K562 (cell line): ENCODE results near the gene SPTBN4. TPM values are rescaled to one million over a fixed set of nuclear protein-coding genes. Genes with fewer than 3 reads are reported as not detected.
A peak's percentile ranks its signal among the peaks of the same experiment; 100 is the strongest.

ENCODE experiments used
- ATAC-seq: fragments of 200-7000 bp; cut with Tn5 transposase; 3 replicates; pipeline ENCODE4 v1.9.1; 2020; ENCODE audit warnings: moderate library complexity
- BruUV-seq: library from RNA; stranded (reverse); fragments of 400-500 nt; replicated peaks from 2 replicates; lab custom pipeline; 2021; lab: Mats Ljungman, UMichigan
- CTCF ChIA-PET: fragments of 300-600 bp; formaldehyde crosslinking; extraction: SDS; loops from one replicate; lab custom pipeline; 2021; ENCODE audit warnings: low intra/inter-chr PET ratio; lab: Yijun Ruan, JAX
- POLR2A ChIA-PET: fragments of 300-600, 350-650 bp; sonication (Branson Sonifier 250); formaldehyde crosslinking; extraction: SDS; loops from one replicate; lab custom pipeline; 2021; ENCODE audit warnings: antibody characterized with exemption, inconsistent platforms; lab: Yijun Ruan, JAX
- DNase-seq, 4 experiments: peaks; one replicate each; pipeline versions ENCODE4 v3.0.0 to v3.0.0-alpha.2; 2011 to 2018; ENCODE audit warnings: low spot score in 3 of 4, mixed read lengths in 3 of 4; ENCODE audit errors: extremely low read depth in 1 of 4
- FAIRE-seq: peaks from 2 replicates; lab custom pipeline; 2011; peaks lifted over from hg19 to GRCh38; lab: Jason Lieb, UNC
- H2AFZ ChIP-seq: 2 replicates; pipeline ENCODE4 v1.6.0; 2011; ENCODE audit warnings: low read depth, low read length, control low read depth, inconsistent platforms
- H3K27ac ChIP-seq: fragments of 200-600 bp; 3 replicates; pipeline ENCODE4 v1.8.0; 2011; ENCODE audit warnings: low read depth, mild to moderate bottlenecking, control low read depth, inconsistent platforms, low read length, moderate library complexity, mixed read lengths; ENCODE audit errors: extremely low read depth
- H3K27me3 ChIP-seq, 2 experiments: fragments of 300-600 bp in 1 of 2; 2 replicates in 1 of 2; 3 replicates in 1 of 2; pipeline versions ENCODE4 v1.6.0 to v1.8.0; 2011; ENCODE audit warnings: inconsistent platforms in 2 of 2, low read length in 2 of 2, mild to moderate bottlenecking in 1 of 2, mixed read lengths in 1 of 2, moderate library complexity in 1 of 2; ENCODE audit not compliant: control insufficient read depth in 2 of 2, insufficient read depth in 2 of 2
- H3K36me3 ChIP-seq: fragments of 300-600 bp; 3 replicates; pipeline ENCODE4 v1.8.0; 2011; ENCODE audit warnings: mild to moderate bottlenecking, low read length, inconsistent platforms; ENCODE audit not compliant: control insufficient read depth, insufficient read depth
- H3K4me1 ChIP-seq, 2 experiments: fragments of 200-600 bp in 1 of 2; replicated peaks in 1 of 2; 2 replicates in 1 of 2; 3 replicates in 1 of 2; pipeline versions ENCODE4 v1.5.1 to v1.8.0; 2011; ENCODE audit warnings: inconsistent platforms in 2 of 2, low read length in 2 of 2, mild to moderate bottlenecking in 1 of 2, mixed read lengths in 1 of 2, moderate library complexity in 1 of 2; ENCODE audit not compliant: control insufficient read depth in 2 of 2, insufficient read depth in 2 of 2
- H3K4me2 ChIP-seq: 2 replicates; pipeline ENCODE4 v1.6.1; 2011; ENCODE audit warnings: low read length, control low read depth, inconsistent platforms, mixed read lengths; ENCODE audit not compliant: insufficient read depth
- H3K4me3 ChIP-seq: fragments of 200-600 bp; sonication (generic), shearing (Covaris generic); 2 replicates; pipeline ENCODE4 v1.5.1; 2016; ENCODE audit warnings: control low read depth, inconsistent platforms
- H3K79me2 ChIP-seq: fragments of 200-600 bp; 3 replicates; pipeline ENCODE4 v1.8.0; 2011; ENCODE audit warnings: low read length, inconsistent platforms; ENCODE audit not compliant: control insufficient read depth, insufficient read depth
- H3K9ac ChIP-seq, 2 experiments: 2 replicates each; pipeline versions ENCODE4 v1.6.0 to v1.6.1; 2011; ENCODE audit warnings: low read depth in 2 of 2, low read length in 2 of 2, control low read depth in 1 of 2, inconsistent platforms in 1 of 2, mild to moderate bottlenecking in 1 of 2, mixed read lengths in 1 of 2; ENCODE audit not compliant: insufficient read depth in 1 of 2
- H3K9me1 ChIP-seq: one replicate; pipeline ENCODE4 v1.6.0; 2011; ENCODE audit warnings: inconsistent platforms, mild to moderate bottlenecking, low read length, moderate library complexity; ENCODE audit not compliant: control insufficient read depth, insufficient read depth
- H3K9me3 ChIP-seq: replicated peaks from 2 replicates; pipeline ENCODE4 v1.5.1; 2011; ENCODE audit warnings: low read depth, low read length, inconsistent platforms; ENCODE audit not compliant: control insufficient read depth, insufficient read depth
- H4K20me1 ChIP-seq: replicated peaks from 2 replicates; pipeline ENCODE4 v1.6.1; 2011; ENCODE audit warnings: low read length, inconsistent platforms, mixed read lengths; ENCODE audit not compliant: control insufficient read depth, insufficient read depth
- AFF4 ChIP-seq: sonication (generic); formaldehyde crosslinking; IDR thresholded peaks from 2 replicates; pipeline ENCODE4 v1.8.0; 2023; ENCODE audit warnings: mild to moderate bottlenecking, missing genetic modification reagents
- ARHGAP35 ChIP-seq: fragments of 450-650 bp; IDR thresholded peaks from 2 replicates; pipeline ENCODE4 v1.6.1; 2018; ENCODE audit not compliant: partially characterized antibody
- BCOR ChIP-seq: fragments of 450-650 bp; IDR thresholded peaks from 2 replicates; pipeline ENCODE4 v1.6.1; 2016
- CCNT2 ChIP-seq: IDR thresholded peaks from 2 replicates; pipeline ENCODE4 v1.6.1; 2011; ENCODE audit warnings: borderline replicate concordance, low read depth, mild to moderate bottlenecking, moderate library complexity, mixed read lengths, low read length; ENCODE audit not compliant: insufficient read length; ENCODE audit errors: extremely low read depth
- DDX20 ChIP-seq: fragments of 450-650 bp; IDR thresholded peaks from 2 replicates; pipeline ENCODE4 v1.6.1; 2016; ENCODE audit warnings: missing genetic modification characterization, low read depth, mild to moderate bottlenecking, missing compliant biosample characterization, moderate library complexity
- ERF ChIP-seq: fragments of 450-650 bp; formaldehyde crosslinking; IDR thresholded peaks from 2 replicates; pipeline ENCODE4 v1.4.0; 2020; ENCODE audit warnings: mild to moderate bottlenecking, mixed read lengths
- FOXK2 ChIP-seq, 2 experiments: fragments of 450-650 bp; IDR thresholded peaks in 1 of 2; conservative IDR thresholded peaks in 1 of 2; 2 replicates each; pipeline ENCODE4 v1.6.1; 2016; ENCODE audit warnings: low read depth in 2 of 2, mild to moderate bottlenecking in 1 of 2
- HLTF ChIP-seq: fragments of 450-650 bp; IDR thresholded peaks from 2 replicates; pipeline ENCODE4 v1.6.1; 2016
- MIER1 ChIP-seq: fragments of 450-650 bp; IDR thresholded peaks from 2 replicates; pipeline ENCODE4 v1.6.1; 2016; ENCODE audit warnings: antibody characterized with exemption, mild to moderate bottlenecking, low read depth
- MLLT1 ChIP-seq, 2 experiments: fragments of 450-650 bp; IDR thresholded peaks; 2 replicates each; pipeline ENCODE4 v1.6.1; 2016
- NR2C2 ChIP-seq, 2 experiments: fragments of 200-800 bp in 1 of 2; sonication (Bioruptor generic) in 1 of 2; sonication (generic) in 1 of 2; formaldehyde crosslinking in 1 of 2; IDR thresholded peaks; 2 replicates each; pipeline versions ENCODE4 v1.6.1 to v1.8.0; 2016 to 2022; ENCODE audit warnings: mild to moderate bottlenecking in 1 of 2, missing compliant biosample characterization in 1 of 2, missing genetic modification characterization in 1 of 2, missing genetic modification reagents in 1 of 2
- RCOR1 ChIP-seq, 2 experiments: IDR thresholded peaks; 2 replicates each; pipeline ENCODE4 v1.6.1; 2012; ENCODE audit warnings: low read depth in 2 of 2, low read length in 2 of 2, borderline replicate concordance in 1 of 2, improper control_type of control experiment in 1 of 2
- SMAD1 ChIP-seq: fragments of 150-350 bp; IDR thresholded peaks from 2 replicates; pipeline ENCODE4 v1.6.1; 2014; ENCODE audit warnings: low read length, low read depth; ENCODE audit not compliant: partially characterized antibody
- SP1 ChIP-seq: sonication (generic); formaldehyde crosslinking; IDR thresholded peaks from 2 replicates; pipeline ENCODE4 v1.8.1; 2022; ENCODE audit warnings: mild to moderate bottlenecking, missing genetic modification reagents
- TAF1 ChIP-seq: IDR thresholded peaks from 2 replicates; pipeline ENCODE4 v1.6.1; 2011; ENCODE audit warnings: mild to moderate bottlenecking, low read length, moderate library complexity; ENCODE audit not compliant: insufficient read depth, control insufficient read depth, severe bottlenecking; ENCODE audit errors: extremely low read depth
- TRIM24 ChIP-seq, 2 experiments: fragments of 450-650 bp; IDR thresholded peaks; 2 replicates each; pipeline ENCODE4 v1.6.1; 2016
- ZNF384 ChIP-seq: IDR thresholded peaks from 2 replicates; pipeline ENCODE4 v1.6.1; 2012; ENCODE audit warnings: low read depth, low read length, improper control_type of control experiment
- ZNF589 ChIP-seq: fragments of 200-800 bp; sonication (Bioruptor generic); IDR thresholded peaks from 2 replicates; pipeline ENCODE4 v1.6.1; 2016; ENCODE audit warnings: low read depth, missing genetic modification characterization, missing compliant biosample characterization
- WGBS: fragments of 100-300 bp; shearing (Covaris generic); methylation state at CpG from one replicate; pipeline ENCODE4 v1.1.6; 2016; ENCODE audit warnings: low coverage, mixed read lengths; ENCODE audit not compliant: insufficient coverage; ENCODE audit errors: missing lambda C conversion rate; 5-methylcytosine and 5-hydroxymethylcytosine counted together
- in situ Hi-C: fragments of 300-500 bp; cut with MboI; formaldehyde crosslinking; loops from 4 replicates; pipeline ENCODE4 v1.15.0; 2018; ENCODE audit warnings: inconsistent platforms, mixed read lengths
- intact Hi-C: fragments of 100-400 bp; cut with micrococcal nuclease; formaldehyde crosslinking; loops from 2 replicates; pipeline ENCODE4 v1.14.2; 2022
- polyA plus RNA-seq, 8 experiments: library from polyadenylated mRNA; depleted of rRNA in 4 of 8; stranded (reverse) in 5 of 8; unstranded in 3 of 8; fragments of >200 nt; fragmentation: Nextera tagmentation in 2 of 8; fragmentation: Illumina TruSeq in 1 of 8; extraction: Ambion mirVana in 2 of 8; extraction: Trizol in 1 of 8; gene quantifications; 2 replicates each; pipeline versions ENCODE4 v1.2.1 to v1.2.3, GENCODE V29; 2011 to 2014; ENCODE audit warnings: inconsistent platforms in 1 of 8, missing spikeins in 1 of 8
- total RNA-seq, 7 experiments: library from RNA; depleted of rRNA in 6 of 7; stranded (reverse); fragments of >200 nt in 6 of 7; fragmentation: Illumina TruSeq in 2 of 7; extraction: Trizol in 2 of 7; gene quantifications; 2 replicates each; pipeline versions ENCODE4 v1.2.1 to v1.2.3, GENCODE V29; 2011 to 2021; ENCODE audit warnings: low replicate concordance in 1 of 7

SPTBN4 gene
- total and polyA plus RNA-seq, 9 of the 15 experiments (the other 6 are each of a cell fraction or from before 2014, with no cell fraction given), result 0.01 to 1.5 (median 0.86) TPM

GRCh38 chr19:40420451-40420765, 46.4 kb upstream of the SPTBN4 start:
- Histone ChIP-seq H3K36me3 (peaks cover 13% of the 10 kb centered on the region; the same call in 2 of the 3 replicates), H3K9ac (peak overlapping the region; percentile 77 to 95; a peak in 3 of 4 replicates), H3K9me1 (no peaks in the 10 kb centered on the region), H3K9me3 (no peaks in the 10 kb centered on the region), H3K4me1 (peaks cover 30 to 52% of the 10 kb centered on the region in 2 experiments), H3K27me3 (no peaks in the 10 kb centered on the region), H3K4me2 (peak overlapping the region; percentile 84), H3K79me2 (peaks cover 37% of the 10 kb centered on the region), H4K20me1 (no peaks in the 10 kb centered on the region), H3K4me3 (peak overlapping the region; percentile 71), H2AFZ (peak overlapping the region; percentile 84), H3K27ac (peak overlapping the region; percentile 85)
- DNase-seq, result no peak
- intact Hi-C loops, result no loop called here
- BruUV-seq, result no TSS peak
- WGBS, result 56% methylated on average over 11 of the region's 14 CpGs
- no peak for FAIRE-seq
- no peak for ATAC-seq
- POLR2A ChIA-PET, result interaction anchor here (0.5 to 5.7 kb wide), 9 partner anchors 9 to 192 kb away, joined by 3 to 34 read pairs (median 5); partner anchors contain the start of gene BLVRB
- in situ Hi-C loops, result no loop called here
- CTCF ChIA-PET, result interaction anchor here (0.8 kb wide), 1 partner anchor 24 kb away, joined by 3 read pairs; the partner anchor contains the start of gene SERTAD3
- TF ChIP-seq AFF4 (CRISPR knock-in tag) (no peak), ERF (CRISPR knock-in tag) (no peak), NR2C2 (CRISPR knock-in tag; IDR thresholded peaks at IDR 0.05) (no peak), NR2C2 (tag; IDR thresholded peaks at IDR 0.05) (no peak), SP1 (CRISPR knock-in tag) (no peak), ARHGAP35 (no peak), TAF1 (no peak), SMAD1 (no peak), MIER1 (0 out of 2 replicates have a peak, but pooled peaks have one; percentile 32), DDX20 (tag) (no peak), BCOR (peak; percentile 67), RCOR1 (IDR thresholded peaks at IDR 0.05; ENCODE audit: borderline replicate concordance in 1 of 2, low read depth in 2 of 2, low read length in 2 of 2) (no peak), ZNF384 (peak; percentile 3; the same call in 1 of the 2 replicates), ZNF589 (CRISPR knock-in tag) (0 out of 2 replicates have a peak, but pooled peaks have one; percentile 14), HLTF (peak; percentile 69; the same call in 1 of the 2 replicates), TRIM24 (IDR thresholded peaks at IDR 0.05) (peak in 1 of 2 experiments; percentile 36; a peak in 1 of 4 replicates), MLLT1 (IDR thresholded peaks at IDR 0.05) (0 out of 4 replicates have a peak, but pooled peaks of 1 of the 2 experiments have one; percentile 8), FOXK2 (conservative IDR thresholded peaks at IDR 0.05 in 1 of 2, IDR thresholded peaks at IDR 0.05 in 1 of 2; ENCODE audit: low read depth in 2 of 2) (0 out of 4 replicates have a peak, but pooled peaks of 1 of the 2 experiments have one; percentile 22), CCNT2 (no peak)
